ENCODE measurements around the gene ZNF428. TPM values are rescaled to one million over a fixed set of nuclear protein-coding genes. Genes with fewer than 3 reads are reported as not detected.
A peak's percentile ranks its signal among the peaks of the same experiment; 100 is the strongest.

ZNF428 gene
- total and polyA plus RNA-seq, 7 donors, result 18.0 to 40.2 (median 33.6) TPM

DNA sequence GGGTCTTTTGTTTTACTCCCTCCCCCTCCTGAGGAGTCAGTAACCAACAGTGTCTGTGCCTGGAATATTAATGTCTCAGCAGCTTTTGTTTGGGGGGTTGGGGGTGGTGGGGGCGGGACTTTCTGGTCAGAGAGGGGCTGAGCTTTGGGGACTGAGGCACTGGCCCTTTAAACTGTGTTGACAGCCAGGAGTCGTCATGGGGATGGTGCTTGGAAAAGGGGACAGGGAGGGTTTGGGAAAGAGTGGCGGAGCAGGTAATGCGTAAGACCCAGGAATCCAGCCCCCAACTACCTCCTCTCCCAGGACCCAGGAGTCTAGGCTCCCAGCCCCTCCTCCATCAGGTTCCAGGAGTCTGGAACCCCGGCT, 15.1 kb upstream of the ZNF428 start:
- Histone ChIP-seq H3K27me3 (no peaks in the 10 kb centered on the region), H3K27ac (peak overlapping the region; percentile 41 to 64 (median 60)), H3K9me3 (no peaks in the 10 kb centered on the region), H3K36me3 (no peaks in the 10 kb centered on the region), H3K4me1 (peaks cover 0 to 9% (median 4%) of the 10 kb centered on the region in 4 donors), H3K4me3 (peak overlapping the region; percentile 5 to 33 (median 20))
- TF ChIP-seq POLR2AphosphoS5 (IDR thresholded peaks at IDR 0.05) (no peak), EP300 (IDR thresholded peaks at IDR 0.05) (no peak), POLR2A (IDR thresholded peaks at IDR 0.05) (no peak)
- TF ChIP-seq, protein P1, sequence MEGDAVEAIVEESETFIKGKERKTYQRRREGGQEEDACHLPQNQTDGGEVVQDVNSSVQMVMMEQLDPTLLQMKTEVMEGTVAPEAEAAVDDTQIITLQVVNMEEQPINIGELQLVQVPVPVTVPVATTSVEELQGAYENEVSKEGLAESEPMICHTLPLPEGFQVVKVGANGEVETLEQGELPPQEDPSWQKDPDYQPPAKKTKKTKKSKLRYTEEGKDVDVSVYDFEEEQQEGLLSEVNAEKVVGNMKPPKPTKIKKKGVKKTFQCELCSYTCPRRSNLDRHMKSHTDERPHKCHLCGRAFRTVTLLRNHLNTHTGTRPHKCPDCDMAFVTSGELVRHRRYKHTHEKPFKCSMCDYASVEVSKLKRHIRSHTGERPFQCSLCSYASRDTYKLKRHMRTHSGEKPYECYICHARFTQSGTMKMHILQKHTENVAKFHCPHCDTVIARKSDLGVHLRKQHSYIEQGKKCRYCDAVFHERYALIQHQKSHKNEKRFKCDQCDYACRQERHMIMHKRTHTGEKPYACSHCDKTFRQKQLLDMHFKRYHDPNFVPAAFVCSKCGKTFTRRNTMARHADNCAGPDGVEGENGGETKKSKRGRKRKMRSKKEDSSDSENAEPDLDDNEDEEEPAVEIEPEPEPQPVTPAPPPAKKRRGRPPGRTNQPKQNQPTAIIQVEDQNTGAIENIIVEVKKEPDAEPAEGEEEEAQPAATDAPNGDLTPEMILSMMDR (IDR thresholded peaks at IDR 0.05), result no peak
- no peak for DNase-seq
- 40 to 56% methylated on average over 5 of the region's 5 CpGs for WGBS, 2 donors
- intact Hi-C loops (cut with DNase I), result no loop called here

DNA sequence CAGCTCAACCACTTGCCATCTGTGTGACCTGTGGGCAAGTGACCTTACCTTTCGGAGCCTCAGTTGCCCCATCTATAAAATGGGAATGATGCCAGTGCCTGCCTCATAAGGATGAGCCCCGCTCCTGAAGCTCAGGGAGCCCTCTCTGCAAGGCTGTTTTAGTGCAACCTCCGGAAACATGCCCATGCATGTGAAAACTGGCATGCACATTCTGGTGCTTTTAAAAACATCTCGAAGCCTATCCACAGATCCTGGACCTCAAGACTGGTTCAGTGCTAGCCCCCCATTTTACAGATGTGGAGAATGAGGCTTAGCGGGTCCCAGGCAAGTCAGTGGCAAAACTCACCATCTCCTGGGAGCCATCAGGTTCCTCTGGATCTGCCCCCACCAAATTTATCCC, 14.6 kb upstream of the ZNF428 start:
- Histone ChIP-seq H3K4me3 (no peak overlapping the region), H3K4me1 (peaks cover 0 to 6% (median 3%) of the 10 kb centered on the region in 4 donors), H3K27ac (no peak overlapping the region), H3K9me3 (no peaks in the 10 kb centered on the region), H3K27me3 (no peaks in the 10 kb centered on the region), H3K36me3 (no peaks in the 10 kb centered on the region)
- TF ChIP-seq POLR2AphosphoS5 (IDR thresholded peaks at IDR 0.05) (no peak), POLR2A (IDR thresholded peaks at IDR 0.05) (no peak), EP300 (IDR thresholded peaks at IDR 0.05) (no peak)
- TF ChIP-seq, protein P1 (IDR thresholded peaks at IDR 0.05), result no peak
- no peak for DNase-seq
- WGBS, 2 donors, result 86 to 88% methylated on average over 5 of the region's 5 CpGs
- intact Hi-C loops (cut with DNase I), result no loop called here

DNA sequence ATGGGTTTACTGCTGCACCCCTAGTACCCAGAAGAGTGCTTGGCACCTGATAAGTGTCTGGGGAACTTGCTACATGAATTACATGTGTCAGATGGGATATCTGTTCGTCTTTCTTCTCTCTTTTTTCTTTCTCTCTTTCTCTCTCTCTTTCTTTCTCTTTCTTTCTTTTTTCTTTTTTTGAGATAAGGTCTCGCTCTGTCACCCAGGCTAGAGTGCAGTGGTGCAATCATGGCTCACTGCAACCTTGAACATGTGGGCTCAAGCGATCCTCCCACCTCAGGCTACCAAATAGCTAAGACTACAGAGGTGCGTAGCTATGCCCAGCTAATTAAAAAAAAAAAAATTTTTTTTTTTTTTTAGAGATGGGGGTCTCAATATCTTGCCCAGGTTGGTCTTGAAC, 14.1 kb upstream of the ZNF428 start:
- intact Hi-C loops (cut with DNase I), result no loop called here
- H3K36me3 ChIP-seq, result no peaks in the 10 kb centered on the region

DNA sequence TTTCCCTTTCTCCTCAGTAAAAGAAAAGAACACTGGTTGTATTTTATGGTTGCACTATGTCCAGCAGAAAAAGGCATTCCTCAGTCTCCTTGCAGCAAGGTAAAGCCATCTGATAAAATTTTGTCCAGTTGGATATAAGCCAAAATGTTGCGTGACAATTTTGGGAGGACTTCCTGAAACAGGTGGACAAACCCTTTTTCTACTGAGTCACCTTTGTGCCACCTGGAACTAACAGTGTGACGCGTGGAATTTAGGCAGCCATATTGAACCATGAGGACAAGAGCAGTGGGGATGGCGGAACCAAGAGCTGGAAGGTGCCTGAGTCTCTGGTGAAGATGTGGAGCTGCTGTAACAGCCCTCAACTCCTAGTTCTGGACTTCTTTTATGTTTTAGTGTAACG, 12.1 kb upstream of the ZNF428 start:
- Histone ChIP-seq H3K36me3 (peaks cover 0 to 6% (median 0%) of the 10 kb centered on the region in 4 donors), H3K4me1 (peaks cover 0 to 3% (median 0%) of the 10 kb centered on the region in 4 donors), H3K9me3 (no peaks in the 10 kb centered on the region), H3K4me3 (no peak overlapping the region), H3K27me3 (no peaks in the 10 kb centered on the region), H3K27ac (no peak overlapping the region)
- WGBS, 2 donors, result 83 to 85% methylated on average over 5 of the region's 5 CpGs
- intact Hi-C loops (cut with DNase I), result no loop called here
- DNase-seq, result no peak
- no peak for TF ChIP-seq EP300 (IDR thresholded peaks at IDR 0.05)

More for the DNA sequence above, 14.1 kb upstream of the ZNF428 start:
- Histone ChIP-seq H3K9me3 (no peaks in the 10 kb centered on the region), H3K4me3 (no peak overlapping the region), H3K4me1 (peaks cover 0 to 3% (median under 1%) of the 10 kb centered on the region in 4 donors), H3K27ac (no peak overlapping the region), H3K27me3 (no peaks in the 10 kb centered on the region)
- 87 to 91% methylated on average over 4 of the region's 4 CpGs for WGBS, 2 donors
- DNase-seq, result no peak
- TF ChIP-seq, protein P1 (IDR thresholded peaks at IDR 0.05), result no peak
- no peak for TF ChIP-seq POLR2AphosphoS5 (IDR thresholded peaks at IDR 0.05)
- TF ChIP-seq EP300 (IDR thresholded peaks at IDR 0.05), result no peak
- no peak for TF ChIP-seq POLR2A (IDR thresholded peaks at IDR 0.05)

DNA sequence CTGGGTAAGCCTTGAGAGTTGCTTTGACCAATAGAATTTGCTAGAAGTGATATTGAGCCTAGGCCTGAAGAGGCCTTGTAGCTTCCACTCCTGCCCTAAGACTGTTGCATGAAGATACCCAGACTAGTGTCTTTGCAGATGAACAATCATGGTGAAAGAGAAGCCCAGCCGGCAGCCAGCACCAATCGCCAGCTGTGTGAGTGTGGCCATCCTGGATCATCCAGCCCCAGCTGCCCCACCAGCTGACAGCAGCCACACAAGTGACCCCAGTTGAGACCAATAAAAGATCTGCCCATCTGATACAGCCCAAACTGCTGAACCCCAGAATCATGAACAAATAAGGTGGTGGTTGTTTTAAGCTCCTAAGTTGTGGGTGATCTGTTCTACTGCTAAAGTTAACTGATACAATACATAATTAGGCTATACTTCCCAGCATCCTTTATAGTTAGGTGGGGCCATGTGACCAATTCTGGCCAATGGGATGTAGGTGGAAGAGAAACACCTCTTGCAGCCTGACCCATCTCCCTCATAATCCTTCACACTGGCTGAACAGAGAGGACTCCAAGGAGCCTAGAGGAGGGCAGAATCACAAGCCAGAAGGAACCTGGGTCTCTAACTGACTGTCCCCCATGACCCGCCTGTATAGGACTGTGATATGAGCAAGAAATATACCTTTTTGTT, 9.4 kb upstream of the ZNF428 start:
- H3K27ac ChIP-seq, result no peak overlapping the region
- WGBS, 2 donors, result 92% methylated on average over 3 of the region's 3 CpGs
- no peak for TF ChIP-seq POLR2AphosphoS5 (IDR thresholded peaks at IDR 0.05)
- TF ChIP-seq, protein P1 (IDR thresholded peaks at IDR 0.05), result no peak
- no peak for TF ChIP-seq EP300 (IDR thresholded peaks at IDR 0.05)
- TF ChIP-seq POLR2A (IDR thresholded peaks at IDR 0.05), result no peak
- no peaks in the 10 kb centered on the region for H3K9me3 ChIP-seq
- no peak for DNase-seq
- H3K4me1 ChIP-seq, result no peaks in the 10 kb centered on the region
- H3K27me3 ChIP-seq, result no peaks in the 10 kb centered on the region
- no peak overlapping the region for H3K4me3 ChIP-seq
- H3K36me3 ChIP-seq, result peaks cover 0 to 14% (median 0%) of the 10 kb centered on the region in 4 donors
- intact Hi-C loops (cut with DNase I), result no loop called here

Measured in sigmoid colon (tissue), 7 donors.